GM12878 (cell line): Measurements from ENCODE around the gene ABI2. TPM values are rescaled to one million over a fixed set of nuclear protein-coding genes. Genes with fewer than 3 reads are reported as not detected.

Source experiments
- ATAC-seq: fragments of 200-7000 bp; cut with Tn5 transposase; 3 replicates; pipeline ENCODE4 v1.9.1; 2020; ENCODE audit warnings: mild to moderate bottlenecking, moderate library complexity
- BruUV-seq: library from RNA; stranded (reverse); fragments of 400-500 nt; replicated peaks from 2 replicates; lab custom pipeline; 2021; lab: Mats Ljungman, UMichigan
- CTCF ChIA-PET: fragments of 300-600 bp; sonication (Branson Sonifier 250); formaldehyde crosslinking; extraction: SDS; loops from one replicate; lab custom pipeline; 2021; ENCODE audit warnings: inconsistent platforms; lab: Yijun Ruan, JAX
- POLR2A ChIA-PET: fragments of 350-600 bp; formaldehyde crosslinking; extraction: SDS; loops from one replicate; lab custom pipeline; 2021; ENCODE audit warnings: inconsistent platforms; lab: Charles Lee
- RAD21 ChIA-PET: fragments of 300-600 bp; sonication (Branson Sonifier 250); formaldehyde crosslinking; loops from one replicate; lab custom pipeline; 2023; ENCODE audit warnings: antibody characterized with exemption; ENCODE audit not compliant: unreplicated experiment; lab: Charles Lee
- SMC1A ChIA-PET: fragments of 300-600 bp; sonication (Branson Sonifier 250); formaldehyde crosslinking; loops from one replicate; lab custom pipeline; 2023; ENCODE audit not compliant: unreplicated experiment, uncharacterized antibody; lab: Charles Lee
- DNase-seq: peaks from one replicate; pipeline ENCODE4 v3.0.0-alpha.2; 2011; ENCODE audit warnings: low read depth, low spot score
- FAIRE-seq: peaks from 3 replicates; lab custom pipeline; 2011; peaks lifted over from hg19 to GRCh38; lab: Jason Lieb, UNC
- H2AFZ ChIP-seq: 2 replicates; pipeline ENCODE4 v1.6.0; 2011; ENCODE audit warnings: low read depth, low read length, control low read depth; ENCODE audit not compliant: control insufficient read depth
- H3K27ac ChIP-seq: 2 replicates; pipeline ENCODE4 v1.5.1; 2011; ENCODE audit warnings: control low read depth; ENCODE audit not compliant: control insufficient read depth, insufficient read depth
- H3K27me3 ChIP-seq, 2 experiments: replicated peaks in 1 of 2; 2 replicates each; pipeline versions ENCODE4 v1.6.0 to v1.6.1; 2011; ENCODE audit warnings: low read length in 1 of 2; ENCODE audit not compliant: control insufficient read depth in 2 of 2, insufficient read depth in 2 of 2
- H3K36me3 ChIP-seq, 2 experiments: 2 replicates each; pipeline ENCODE4 v1.5.1; 2011; ENCODE audit warnings: low read length in 1 of 2; ENCODE audit not compliant: control insufficient read depth in 2 of 2, insufficient read depth in 2 of 2
- H3K4me1 ChIP-seq: 2 replicates; pipeline ENCODE4 v1.6.1; 2011; ENCODE audit warnings: mild to moderate bottlenecking, low read length, moderate library complexity, mixed read lengths; ENCODE audit not compliant: control insufficient read depth, insufficient read depth
- H3K4me2 ChIP-seq: 2 replicates; pipeline ENCODE4 v1.6.0; 2011; ENCODE audit warnings: control low read depth; ENCODE audit not compliant: control insufficient read depth, insufficient read depth
- H3K4me3 ChIP-seq: fragments of 200-600 bp; sonication (generic); 2 replicates; pipeline ENCODE4 v1.5.1; 2016
- H3K79me2 ChIP-seq: 2 replicates; pipeline ENCODE4 v1.6.0; 2011; ENCODE audit warnings: low read length; ENCODE audit not compliant: control insufficient read depth, insufficient read depth
- H3K9ac ChIP-seq: 2 replicates; pipeline ENCODE4 v1.8.0; 2011; ENCODE audit warnings: low read length, control low read depth, mixed read lengths; ENCODE audit not compliant: control insufficient read depth, insufficient read depth
- H3K9me3 ChIP-seq: replicated peaks from 3 replicates; pipeline ENCODE4 v1.5.1; 2011; ENCODE audit warnings: mild to moderate bottlenecking, low read length; ENCODE audit not compliant: control insufficient read depth, insufficient read depth
- H4K20me1 ChIP-seq: 2 replicates; pipeline ENCODE4 v1.6.0; 2011; ENCODE audit not compliant: control insufficient read depth, insufficient read depth
- BCLAF1 ChIP-seq: fragments of 450-650 bp; IDR thresholded peaks from 2 replicates; pipeline ENCODE4 v1.6.1; 2017; ENCODE audit warnings: antibody characterized with exemption, mild to moderate bottlenecking, moderate library complexity
- CBFB ChIP-seq: IDR thresholded peaks from 2 replicates; pipeline ENCODE4 v1.6.1; 2016; ENCODE audit warnings: antibody characterized with exemption, low read depth
- EGR1 ChIP-seq, 2 experiments: IDR thresholded peaks; 1 replicate in 1 of 2; 2 replicates in 1 of 2; pipeline ENCODE4 v1.6.1; 2011 to 2012; ENCODE audit warnings: low read depth in 2 of 2, low read length in 2 of 2, borderline replicate concordance in 1 of 2, mild to moderate bottlenecking in 1 of 2, moderate library complexity in 1 of 2
- EP300 ChIP-seq, 2 experiments: fragments of 150-350 bp in 1 of 2; IDR thresholded peaks; 2 replicates each; pipeline ENCODE4 v1.6.1; 2011 to 2012; ENCODE audit warnings: low read depth in 2 of 2, low read length in 2 of 2, borderline replicate concordance in 1 of 2, improper control_type of control experiment in 1 of 2, inconsistent platforms in 1 of 2; ENCODE audit not compliant: control insufficient read depth in 1 of 2
- ESRRA ChIP-seq: IDR thresholded peaks from 2 replicates; pipeline ENCODE4 v1.6.1; 2012; ENCODE audit warnings: mild to moderate bottlenecking, low read length, improper control_type of control experiment
- EZH2 ChIP-seq: IDR thresholded peaks from 2 replicates; pipeline ENCODE4 v1.6.1; 2012; ENCODE audit warnings: low read depth, mild to moderate bottlenecking, control low read depth, inconsistent platforms, low read length, borderline replicate concordance; ENCODE audit not compliant: control insufficient read depth
- MEF2B ChIP-seq: fragments of 450-650 bp; IDR thresholded peaks from 2 replicates; pipeline ENCODE4 v1.6.1; 2018; ENCODE audit warnings: mild to moderate bottlenecking, moderate library complexity; ENCODE audit not compliant: partially characterized antibody, poor library complexity, severe bottlenecking
- MXI1 ChIP-seq: fragments of 150-350 bp; IDR thresholded peaks from 2 replicates; pipeline ENCODE4 v1.6.1; 2011; ENCODE audit warnings: low read depth, mild to moderate bottlenecking, inconsistent platforms, low read length, improper control_type of control experiment
- MYB ChIP-seq: fragments of 150-350 bp; IDR thresholded peaks from 2 replicates; pipeline ENCODE4 v1.6.1; 2014; ENCODE audit warnings: mild to moderate bottlenecking, low read depth, low read length, borderline replicate concordance
- MYC ChIP-seq: IDR thresholded peaks from 2 replicates; pipeline ENCODE4 v1.6.1; 2011; ENCODE audit warnings: mild to moderate bottlenecking, low read length, moderate library complexity, inconsistent platforms; ENCODE audit not compliant: insufficient read depth, insufficient replicate concordance, insufficient read length, severe bottlenecking
- STAT1 ChIP-seq: fragments of 450-650 bp; conservative IDR thresholded peaks from 2 replicates; pipeline ENCODE4 v1.6.1; 2014; ENCODE audit warnings: antibody characterized with exemption, mild to moderate bottlenecking
- SUZ12 ChIP-seq: fragments of 200-600 bp; sonication (generic); IDR thresholded peaks from one replicate; pipeline ENCODE4 v1.6.1; 2018; ENCODE audit warnings: antibody characterized with exemption, mild to moderate bottlenecking; ENCODE audit not compliant: unreplicated experiment
- ZNF384 ChIP-seq: IDR thresholded peaks from 2 replicates; pipeline ENCODE4 v1.6.1; 2012; ENCODE audit warnings: low read depth, mild to moderate bottlenecking, low read length, improper control_type of control experiment, borderline replicate concordance
- WGBS: methylation state at CpG from one replicate; pipeline ENCODE4 v1.1.6; 2016; ENCODE audit warnings: low lambda C conversion rate; ENCODE audit not compliant: insufficient replicate concordance, insufficient coverage; ENCODE audit errors: missing lambda C conversion rate; 5-methylcytosine and 5-hydroxymethylcytosine counted together
- in situ Hi-C: fragments of 300-500 bp; cut with MboI; formaldehyde crosslinking; loops from 9 replicates; pipeline ENCODE4 v1.14.3; 2018; ENCODE audit warnings: mixed read lengths
- intact Hi-C: fragments of 100-400 bp; cut with micrococcal nuclease; formaldehyde crosslinking; loops from one replicate; pipeline ENCODE4 v1.14.2; 2022; ENCODE audit not compliant: unreplicated experiment
- polyA plus RNA-seq, 11 experiments: library from polyadenylated mRNA; depleted of rRNA in 4 of 11; unstranded in 6 of 11; stranded (reverse) in 5 of 11; fragments of >200 nt; fragmentation: Nextera tagmentation in 4 of 11; fragmentation: Illumina TruSeq in 1 of 11; extraction: Ambion mirVana in 4 of 11; extraction: Trizol in 1 of 11; gene quantifications; 1 replicate in 1 of 11; 2 replicates in 10 of 11; pipeline versions ENCODE4 v1.2.1 to v1.2.3, GENCODE V29; 2011 to 2016; ENCODE audit warnings: inconsistent platforms in 2 of 11, missing spikeins in 2 of 11, low read depth in 1 of 11
- total RNA-seq, 4 experiments: library from RNA; depleted of rRNA in 3 of 4; stranded (reverse); fragments of >200 nt in 3 of 4; fragmentation: Illumina TruSeq in 1 of 4; extraction: Trizol in 1 of 4; gene quantifications; 2 replicates each; pipeline versions ENCODE4 v1.2.1 to v1.2.3, GENCODE V29; 2013 to 2021

Gene ABI2
- total and polyA plus RNA-seq, 10 of the 15 experiments (the other 5 are each of a cell fraction or from before 2014, with no cell fraction given): 8.9 to 44.5 (median 30.3) TPM

- TF ChIP-seq EZH2 (no peak), MEF2B (no peak), BCLAF1 (no peak), MXI1 (no peak), ESRRA (no peak), EP300 (IDR thresholded peaks at IDR 0.05; ENCODE audit: borderline replicate concordance in 1 of 2, control insufficient read depth in 1 of 2, low read depth in 2 of 2, low read length in 2 of 2) (no peak)
- TF ChIP-seq, all 136 proteins: peak for 0
These were observed 148.7 kb downstream of the ABI2 start (continued) for GRCh38 chr2:203476881-203477280.

- no peak for ATAC-seq
- ChIA-PET SMC1A (interaction anchor here (0.8 kb wide), 1 partner anchor 17 kb away, joined by 3 read pairs; no protein-coding TSS in a partner anchor), POLR2A (no interaction called here), CTCF (interaction anchor here (0.7 to 1.4 kb wide), 3 partner anchors 17 to 368 kb away, joined by 3 read pairs; no protein-coding TSS in a partner anchor), RAD21 (no interaction called here)
- H3K79me2 ChIP-seq: no peaks in the 10 kb centered on the region
- no peaks in the 10 kb centered on the region for H3K4me1 ChIP-seq
- 40% methylated on average over 5 of the region's 5 CpGs for WGBS
- no peaks in the 10 kb centered on the region; a peak in 1 of 4 replicates for H3K27me3 ChIP-seq
- H4K20me1 ChIP-seq: no peaks in the 10 kb centered on the region
- no peak overlapping the region for H2AFZ ChIP-seq
- H3K9me3 ChIP-seq: no peaks in the 10 kb centered on the region
- no peak overlapping the region for H3K9ac ChIP-seq
- in situ Hi-C loops: loop anchor here (5.0 kb wide), 1 partner anchor 332 kb away; no protein-coding TSS in a partner anchor
- no peaks in the 10 kb centered on the region for H3K36me3 ChIP-seq
- H3K27ac ChIP-seq: no peak overlapping the region
- no peak overlapping the region for H3K4me3 ChIP-seq
- no peak for TF ChIP-seq ZNF384
- no peak for TF ChIP-seq MYC
- TF ChIP-seq STAT1: no peak
- no peak for TF ChIP-seq EGR1 (IDR thresholded peaks at IDR 0.05; ENCODE audit: borderline replicate concordance in 1 of 2, low read depth in 2 of 2, low read length in 2 of 2)
- no peak for TF ChIP-seq CBFB
- no peak for TF ChIP-seq SUZ12
- TF ChIP-seq MYB: no peak
- intact Hi-C loops: loop anchor here (5.0 to 10.0 kb wide), 2 partner anchors 427 to 694 kb away; no protein-coding TSS in a partner anchor
- BruUV-seq: no TSS peak
- no peak overlapping the region for H3K4me2 ChIP-seq
- no peak for FAIRE-seq
- DNase-seq: no peak
These were observed 152.4 kb downstream of the ABI2 start for GRCh38 chr2:203480623-203481022.
